ENCODE results near the gene ADARB2.
"Not testable (repeated sequence)": the region's sequence is repeated elsewhere in the genome, so short reads cannot be mapped to it uniquely, and the experiment has no call there.

The ADARB2 gene

GRCh38 chr10:1409392-1409791 is 327.9 kb downstream of the ADARB2 start:
- no peak for DNase-seq (ENCODE audit: low read depth)

GRCh38 chr10:1408651-1409367 is 328.5 kb downstream of the ADARB2 start:
- DNase-seq (ENCODE audit: low read depth): no peak

- DNase-seq (ENCODE audit: low read depth): no peak
Measured at GRCh38 chr10:1406967-1407945, 330.1 kb downstream of the ADARB2 start.

GRCh38 chr10:1406132-1406966 is 331.0 kb downstream of the ADARB2 start:
- no peak for DNase-seq (ENCODE audit: low read depth)

GRCh38 chr10:1404323-1405260 is 332.7 kb downstream of the ADARB2 start:
- DNase-seq (ENCODE audit: low read depth): no peak

- no peak for DNase-seq (ENCODE audit: low read depth)
Measured at GRCh38 chr10:1403508-1404322, 333.6 kb downstream of the ADARB2 start.

- no peak for DNase-seq (ENCODE audit: low read depth)
Measured at GRCh38 chr10:1402816-1403507, 334.4 kb downstream of the ADARB2 start.

GRCh38 chr10:1402016-1402770 is 335.1 kb downstream of the ADARB2 start:
- no peak for DNase-seq (ENCODE audit: low read depth)

GRCh38 chr10:1401071-1401965 is 336.0 kb downstream of the ADARB2 start:
- no peak for DNase-seq (ENCODE audit: low read depth)

- DNase-seq (ENCODE audit: low read depth): no peak
Measured at GRCh38 chr10:1400101-1401070, 336.9 kb downstream of the ADARB2 start.

GRCh38 chr10:1399431-1400100 is 337.8 kb downstream of the ADARB2 start:
- DNase-seq (ENCODE audit: low read depth): no peak

- DNase-seq (ENCODE audit: low read depth): no peak
Measured at GRCh38 chr10:1398626-1399410, 338.5 kb downstream of the ADARB2 start.

- DNase-seq (ENCODE audit: low read depth): not testable (repeated sequence)
Measured at GRCh38 chr10:1398116-1398515, 339.2 kb downstream of the ADARB2 start.

- DNase-seq (ENCODE audit: low read depth): no peak
Measured at GRCh38 chr10:1396297-1396635, 341.1 kb downstream of the ADARB2 start.

Data from T follicular helper cell (primary cell).